Osteocyte (in vitro differentiated cells): Measurements from ENCODE around the gene NID2. TPM values are rescaled to one million over a fixed set of nuclear protein-coding genes. Genes with fewer than 3 reads are reported as not detected.

ENCODE experiments used
- DNase-seq: peaks from one replicate; pipeline ENCODE4 v3.0.0; 2021; ENCODE audit warnings: mixed read lengths; ENCODE audit not compliant: unreplicated experiment; ENCODE audit errors: extremely low spot score
- H3K27ac Mint-ChIP-seq: one replicate; pipeline ENCODE4 v1.8.0; 2021; ENCODE audit warnings: mild to moderate bottlenecking, mixed read lengths; ENCODE audit not compliant: unreplicated experiment
- H3K27me3 Mint-ChIP-seq: one replicate; pipeline ENCODE4 v1.8.0; 2021; ENCODE audit warnings: mixed read lengths; ENCODE audit not compliant: unreplicated experiment
- H3K36me3 Mint-ChIP-seq: one replicate; pipeline ENCODE4 v1.8.0; 2021; ENCODE audit warnings: mixed read lengths; ENCODE audit not compliant: unreplicated experiment
- H3K4me1 Mint-ChIP-seq: one replicate; pipeline ENCODE4 v1.8.0; 2021; ENCODE audit warnings: mixed read lengths; ENCODE audit not compliant: unreplicated experiment
- H3K4me3 Mint-ChIP-seq: one replicate; pipeline ENCODE4 v1.8.0; 2021; ENCODE audit warnings: mild to moderate bottlenecking, moderate library complexity, mixed read lengths; ENCODE audit not compliant: unreplicated experiment
- H3K9me3 Mint-ChIP-seq: one replicate; pipeline ENCODE4 v1.8.0; 2021; ENCODE audit warnings: mixed read lengths; ENCODE audit not compliant: unreplicated experiment
- CTCF ChIP-seq: fragments of 200-600 bp; sonication (generic); IDR thresholded peaks from 2 replicates; pipeline ENCODE4 v1.5.0; 2021; ENCODE audit warnings: antibody characterized with exemption, mild to moderate bottlenecking, moderate library complexity
- total RNA-seq: library from RNA; stranded (reverse); gene quantifications from 2 replicates; pipeline ENCODE4 v1.2.1, GENCODE V29; 2021

The NID2 gene
- total RNA-seq, 1 donor from 2014 or later, result 58.5 TPM

DNA sequence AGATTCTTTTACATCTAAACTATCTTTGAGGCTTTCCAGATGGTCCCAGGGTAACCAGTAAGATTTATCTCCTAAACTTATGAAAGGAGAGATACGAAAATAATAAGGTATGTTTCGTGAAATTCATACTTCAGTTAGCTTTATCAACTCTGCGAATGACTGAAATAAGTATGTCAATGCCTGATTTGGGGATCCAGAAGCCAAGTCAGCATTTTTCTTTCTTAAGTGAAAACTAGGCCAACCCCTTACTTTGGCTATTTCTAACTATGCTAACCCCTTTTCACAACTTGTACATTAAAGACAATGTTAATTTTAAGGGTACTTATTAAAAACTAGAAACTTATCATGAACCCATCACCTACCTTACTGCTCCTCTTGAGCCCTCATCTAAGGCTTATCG, 26.9 kb upstream of the NID2 start:
- Mint-ChIP-seq H3K4me3 (no peak overlapping the region), H3K36me3 (no peaks in the 10 kb centered on the region), H3K27ac (no peak overlapping the region), H3K4me1 (peaks cover 10% of the 10 kb centered on the region), H3K27me3 (no peaks in the 10 kb centered on the region), H3K9me3 (no peaks in the 10 kb centered on the region)
- DNase-seq, result no peak
- no peak for TF ChIP-seq CTCF

GRCh38 chr14:52095336-52095735, 26.5 kb upstream of the NID2 start:
- no peaks in the 10 kb centered on the region for H3K27me3 Mint-ChIP-seq
- no peak for DNase-seq
- no peak overlapping the region for H3K27ac Mint-ChIP-seq
- TF ChIP-seq CTCF, result no peak
- peaks cover 11% of the 10 kb centered on the region for H3K4me1 Mint-ChIP-seq
- H3K9me3 Mint-ChIP-seq, result no peaks in the 10 kb centered on the region
- H3K36me3 Mint-ChIP-seq, result no peaks in the 10 kb centered on the region
- H3K4me3 Mint-ChIP-seq, result no peak overlapping the region

DNA sequence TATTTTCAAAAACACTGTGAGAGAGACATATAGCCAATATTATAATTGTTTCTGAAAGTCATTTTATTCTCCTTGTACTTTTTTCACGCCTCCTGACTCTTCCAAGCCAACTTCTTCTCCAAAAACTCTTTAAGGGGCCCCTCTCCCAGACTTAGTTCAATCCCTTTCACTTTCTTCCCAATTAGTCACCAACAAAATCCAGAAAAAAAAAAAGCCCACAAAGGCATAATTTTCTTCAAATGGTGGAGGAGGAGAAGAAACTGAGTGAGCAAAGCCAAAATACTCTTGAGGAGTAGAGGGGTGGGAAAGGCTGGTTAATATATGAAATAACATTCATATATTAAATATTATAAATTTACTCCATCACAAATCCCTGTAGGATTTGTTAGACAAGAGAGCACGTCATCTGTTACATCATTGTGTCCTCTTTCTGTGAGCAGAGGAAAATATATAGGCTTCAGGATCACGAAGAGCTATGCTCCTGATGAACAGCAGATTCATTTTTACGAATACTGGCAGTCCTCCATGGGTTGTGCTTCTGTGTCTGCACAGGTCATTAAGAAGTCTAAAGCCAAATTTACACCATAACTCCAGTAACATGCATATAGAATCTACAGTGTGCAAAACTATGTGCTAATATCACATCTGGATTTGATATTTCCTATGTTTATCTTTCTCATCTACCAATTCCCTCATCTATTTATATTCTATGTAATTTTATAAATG, 25.9 kb upstream of the NID2 start:
- no peak overlapping the region for H3K4me3 Mint-ChIP-seq
- H3K27me3 Mint-ChIP-seq, result no peaks in the 10 kb centered on the region
- DNase-seq, result no peak
- H3K27ac Mint-ChIP-seq, result no peak overlapping the region
- H3K9me3 Mint-ChIP-seq, result no peaks in the 10 kb centered on the region
- H3K36me3 Mint-ChIP-seq, result no peaks in the 10 kb centered on the region
- TF ChIP-seq CTCF, result no peak
- H3K4me1 Mint-ChIP-seq, result peaks cover 16% of the 10 kb centered on the region

GRCh38 chr14:52091928-52092327, 23.1 kb upstream of the NID2 start:
- Mint-ChIP-seq H3K4me3 (no peak overlapping the region), H3K36me3 (no peaks in the 10 kb centered on the region), H3K27ac (no peak overlapping the region), H3K9me3 (no peaks in the 10 kb centered on the region), H3K27me3 (no peaks in the 10 kb centered on the region), H3K4me1 (peaks cover 43% of the 10 kb centered on the region)
- no peak for DNase-seq
- TF ChIP-seq CTCF, result no peak

DNA sequence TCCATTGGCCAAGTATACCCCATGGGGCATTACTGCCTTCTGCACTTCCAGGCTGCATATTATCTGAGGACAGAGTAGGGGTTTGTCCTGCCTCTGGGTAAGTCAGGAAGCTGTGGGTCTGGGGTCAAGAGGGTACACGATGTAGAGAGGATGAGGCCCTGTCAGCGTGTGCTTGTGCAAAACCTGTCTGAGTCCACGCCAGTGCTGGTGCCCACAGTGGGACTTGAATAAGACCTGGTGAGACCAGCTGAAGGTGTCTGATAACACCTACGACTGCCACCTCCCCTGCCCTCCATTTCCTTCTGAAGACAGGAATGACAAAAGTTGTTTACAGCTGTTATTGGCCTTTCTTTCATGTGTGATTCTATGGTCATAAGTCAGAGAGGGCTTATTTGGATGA, 22.1 kb upstream of the NID2 start:
- H3K9me3 Mint-ChIP-seq, result no peaks in the 10 kb centered on the region
- no peak overlapping the region for H3K4me3 Mint-ChIP-seq
- no peaks in the 10 kb centered on the region for H3K36me3 Mint-ChIP-seq
- no peak for TF ChIP-seq CTCF
- H3K4me1 Mint-ChIP-seq, result peaks cover 53% of the 10 kb centered on the region
- no peak overlapping the region for H3K27ac Mint-ChIP-seq
- no peak for DNase-seq
- no peaks in the 10 kb centered on the region for H3K27me3 Mint-ChIP-seq
